HepG2 (cell line): ENCODE measurements around the gene BIK. TPM values are rescaled to one million over a fixed set of nuclear protein-coding genes. Genes with fewer than 3 reads are reported as not detected.

ENCODE experiments used
- CAMTA2 ChIP-seq: sonication (generic); formaldehyde crosslinking; IDR thresholded peaks from 2 replicates; pipeline ENCODE4 v1.4.0; 2020; ENCODE audit warnings: mild to moderate bottlenecking, missing genetic modification reagents, borderline replicate concordance
- HES4 ChIP-seq: sonication (generic); formaldehyde crosslinking; IDR thresholded peaks from 2 replicates; pipeline ENCODE4 v1.9.0; 2021; ENCODE audit warnings: mild to moderate bottlenecking, missing genetic modification reagents, borderline replicate concordance
- HNF1B ChIP-seq: sonication (generic); formaldehyde crosslinking; IDR thresholded peaks from 2 replicates; pipeline ENCODE4 v1.5.1; 2020; ENCODE audit warnings: mild to moderate bottlenecking, moderate library complexity, missing genetic modification reagents
- LRRFIP1 ChIP-seq: sonication (generic); formaldehyde crosslinking; conservative IDR thresholded peaks from 2 replicates; pipeline ENCODE4 v1.4.0; 2020; ENCODE audit warnings: missing genetic modification reagents
- NFKBIZ ChIP-seq: IDR thresholded peaks from 2 replicates; pipeline ENCODE4 v1.6.1; 2018; ENCODE audit warnings: missing genetic modification reagents, missing compliant biosample characterization
- POGZ ChIP-seq: sonication (generic); formaldehyde crosslinking; IDR thresholded peaks from 2 replicates; pipeline ENCODE4 v1.4.0; 2020; ENCODE audit warnings: mild to moderate bottlenecking, missing genetic modification reagents
- SALL2 ChIP-seq: sonication (generic); formaldehyde crosslinking; IDR thresholded peaks from 2 replicates; pipeline ENCODE4 v1.8.1; 2023; ENCODE audit warnings: mild to moderate bottlenecking, missing genetic modification reagents, inconsistent platforms
- ZFP36L2 ChIP-seq: sonication (generic); formaldehyde crosslinking; IDR thresholded peaks from 2 replicates; pipeline ENCODE4 v1.4.0; 2020; ENCODE audit warnings: missing genetic modification reagents
- ZNF383 ChIP-seq: sonication (generic); formaldehyde crosslinking; IDR thresholded peaks from 2 replicates; pipeline ENCODE4 v1.4.0; 2020; ENCODE audit warnings: missing genetic modification reagents, mild to moderate bottlenecking, borderline replicate concordance
- polyA plus RNA-seq, 8 experiments: library from polyadenylated mRNA; depleted of rRNA in 3 of 8; stranded (reverse) in 7 of 8; unstranded in 1 of 8; fragments of >200 nt; fragmentation: Illumina TruSeq in 4 of 8; extraction: Trizol in 4 of 8; gene quantifications; 2 replicates each; pipeline versions ENCODE4 v1.2.1 to v1.2.3, GENCODE V29; 2011 to 2016; ENCODE audit warnings: low read depth in 4 of 8, missing spikeins in 1 of 8, mixed read lengths in 1 of 8; ENCODE audit not compliant: insufficient read depth in 1 of 8
- total RNA-seq, 5 experiments: library from RNA; depleted of rRNA; stranded (reverse); fragments of >200 nt; fragmentation: Illumina TruSeq; extraction: Trizol; gene quantifications; 2 replicates each; pipeline ENCODE4 v1.2.3, GENCODE V29; 2016; ENCODE audit warnings: low read depth in 1 of 5
- TF ChIP-seq, protein P1 (sequence below): IDR thresholded peaks from 2 replicates; pipeline ENCODE4 v1.6.1; 2016; ENCODE audit warnings: missing biosample characterization, missing genetic modification reagents, low read depth
- TF ChIP-seq, protein P2 (sequence below): sonication (generic); formaldehyde crosslinking; IDR thresholded peaks from 2 replicates; pipeline ENCODE4 v1.4.0; 2020; ENCODE audit warnings: mild to moderate bottlenecking, low read depth, missing genetic modification reagents
- TF ChIP-seq, protein P3 (sequence below): IDR thresholded peaks from 2 replicates; pipeline ENCODE4 v1.6.1; 2016; ENCODE audit warnings: missing genetic modification reagents, missing compliant biosample characterization

The BIK gene
- total and polyA plus RNA-seq, 2 of the 13 experiments (the other 11 are each of a cell fraction or from before 2014, with no cell fraction given) = 0.54 to 0.80 TPM

DNA sequence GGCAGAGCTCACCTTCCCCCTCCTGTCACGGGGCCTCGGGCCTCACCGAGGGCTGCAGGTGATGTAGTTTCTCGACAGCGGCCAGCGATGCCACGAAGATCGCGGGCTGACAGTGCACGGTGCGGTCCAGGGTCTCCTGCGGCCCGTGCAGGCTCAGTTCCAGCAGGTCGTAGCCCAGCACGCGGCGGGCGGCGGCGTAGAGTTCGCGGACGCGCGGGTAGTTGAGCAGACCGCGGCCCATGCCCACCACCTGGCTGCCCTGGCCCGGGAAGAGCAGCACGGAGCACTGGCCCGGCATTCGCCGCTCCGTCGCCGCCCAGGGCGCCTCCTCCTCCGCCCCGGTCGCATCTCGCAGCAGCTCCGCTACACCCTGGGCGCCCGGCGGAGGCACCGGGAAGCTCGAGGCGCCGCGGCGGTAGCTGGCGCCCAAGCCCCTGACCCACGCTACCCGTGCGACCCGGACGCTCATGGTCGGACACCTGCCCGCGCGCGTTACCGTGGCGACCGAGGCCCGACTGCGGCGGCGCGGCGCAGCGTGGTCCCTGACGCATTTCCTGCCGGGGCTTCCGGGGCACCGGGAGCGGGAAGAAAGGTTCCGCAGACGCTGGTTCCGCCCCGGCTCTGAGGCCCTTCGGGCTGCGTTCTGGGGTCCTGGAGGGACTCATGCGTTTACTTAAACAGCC lies 32.5 kb downstream of the BIK start, which contains the start of gene MCAT (continued):
- TF ChIP-seq, protein P1, sequence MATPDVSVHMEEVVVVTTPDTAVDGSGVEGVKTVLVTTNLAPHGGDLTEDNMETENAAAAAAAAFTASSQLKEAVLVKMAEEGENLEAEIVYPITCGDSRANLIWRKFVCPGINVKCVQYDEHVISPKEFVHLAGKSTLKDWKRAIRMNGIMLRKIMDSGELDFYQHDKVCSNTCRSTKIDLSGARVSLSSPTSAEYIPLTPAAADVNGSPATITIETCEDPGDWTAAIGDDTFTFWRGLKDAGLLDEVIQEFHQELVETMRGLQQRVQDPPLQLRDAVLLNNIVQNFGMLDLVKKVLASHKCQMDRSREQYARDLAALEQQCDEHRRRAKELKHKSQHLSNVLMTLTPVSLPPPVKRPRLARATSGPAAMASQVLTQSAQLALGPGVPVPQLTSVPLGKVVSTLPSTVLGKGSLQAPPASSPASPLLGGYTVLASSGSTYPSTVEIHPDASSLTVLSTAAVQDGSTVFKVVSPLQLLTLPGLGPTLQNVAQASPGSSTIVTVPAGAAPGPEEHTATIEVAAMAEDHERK (CRISPR knock-in tag) = peak; percentile 99
- TF ChIP-seq, protein P2, sequence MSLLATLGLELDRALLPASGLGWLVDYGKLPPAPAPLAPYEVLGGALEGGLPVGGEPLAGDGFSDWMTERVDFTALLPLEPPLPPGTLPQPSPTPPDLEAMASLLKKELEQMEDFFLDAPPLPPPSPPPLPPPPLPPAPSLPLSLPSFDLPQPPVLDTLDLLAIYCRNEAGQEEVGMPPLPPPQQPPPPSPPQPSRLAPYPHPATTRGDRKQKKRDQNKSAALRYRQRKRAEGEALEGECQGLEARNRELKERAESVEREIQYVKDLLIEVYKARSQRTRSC (CRISPR knock-in tag) = no peak
- TF ChIP-seq HNF1B (peak; percentile 84), SALL2 (CRISPR knock-in tag) (peak; percentile 31; the same call in 1 of the 2 replicates), ZFP36L2 (CRISPR knock-in tag) (no peak), CAMTA2 (CRISPR knock-in tag) (peak; percentile 68; the same call in 1 of the 2 replicates), LRRFIP1 (CRISPR knock-in tag) (0 out of 2 replicates have a peak, but pooled peaks have one; percentile 46), HES4 (CRISPR knock-in tag) (0 out of 2 replicates have a peak, but pooled peaks have one; percentile 75), ZNF383 (CRISPR knock-in tag) (no peak), POGZ (CRISPR knock-in tag) (peak; percentile 95), NFKBIZ (0 out of 2 replicates have a peak, but pooled peaks have one; percentile 39)
- TF ChIP-seq, protein P3, sequence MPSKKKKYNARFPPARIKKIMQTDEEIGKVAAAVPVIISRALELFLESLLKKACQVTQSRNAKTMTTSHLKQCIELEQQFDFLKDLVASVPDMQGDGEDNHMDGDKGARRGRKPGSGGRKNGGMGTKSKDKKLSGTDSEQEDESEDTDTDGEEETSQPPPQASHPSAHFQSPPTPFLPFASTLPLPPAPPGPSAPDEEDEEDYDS (CRISPR knock-in tag) = peak; percentile 66
